Thyroid gland (tissue), 4 donors: ENCODE results near the gene HPS6.

Experiments used
- POLR2A ChIP-seq, 2 donors: fragments of 450-650 bp; IDR thresholded peaks; one replicate each; pipeline ENCODE4 v1.6.1; 2017; ENCODE audit warnings: antibody characterized with exemption in 2 of 2, mild to moderate bottlenecking in 2 of 2, moderate library complexity in 1 of 2
- TF ChIP-seq, protein P1 (sequence below), 6 experiments: fragments of 200-600 bp in 3 of 6; fragments of 450-650 bp in 3 of 6; sonication (generic) in 3 of 6; IDR thresholded peaks; one replicate each; pipeline ENCODE4 v1.5.1; 2016 to 2019; ENCODE audit warnings: antibody characterized with exemption in 6 of 6, mild to moderate bottlenecking in 2 of 6, inconsistent platforms in 1 of 6, moderate library complexity in 1 of 6

DNA sequence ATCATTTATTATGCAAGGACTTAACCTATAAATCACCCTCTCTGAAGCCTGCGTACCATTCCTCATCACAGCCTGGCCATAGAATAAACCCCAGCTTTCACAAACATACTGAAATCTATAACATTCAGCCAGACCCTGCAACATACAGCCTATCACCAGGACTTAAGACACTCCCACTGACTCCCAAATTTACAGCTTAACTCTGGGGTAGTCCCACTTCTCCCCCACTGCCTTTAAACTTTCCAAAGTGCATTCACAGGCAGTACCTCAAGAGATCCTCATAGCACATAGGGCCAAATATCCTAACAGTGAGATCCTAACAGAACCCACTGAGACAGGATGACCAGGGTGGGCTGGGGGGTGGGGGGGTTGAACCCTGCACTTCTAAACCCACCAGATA is 51.5 kb downstream of the HPS6 start:
- TF ChIP-seq, protein P1, sequence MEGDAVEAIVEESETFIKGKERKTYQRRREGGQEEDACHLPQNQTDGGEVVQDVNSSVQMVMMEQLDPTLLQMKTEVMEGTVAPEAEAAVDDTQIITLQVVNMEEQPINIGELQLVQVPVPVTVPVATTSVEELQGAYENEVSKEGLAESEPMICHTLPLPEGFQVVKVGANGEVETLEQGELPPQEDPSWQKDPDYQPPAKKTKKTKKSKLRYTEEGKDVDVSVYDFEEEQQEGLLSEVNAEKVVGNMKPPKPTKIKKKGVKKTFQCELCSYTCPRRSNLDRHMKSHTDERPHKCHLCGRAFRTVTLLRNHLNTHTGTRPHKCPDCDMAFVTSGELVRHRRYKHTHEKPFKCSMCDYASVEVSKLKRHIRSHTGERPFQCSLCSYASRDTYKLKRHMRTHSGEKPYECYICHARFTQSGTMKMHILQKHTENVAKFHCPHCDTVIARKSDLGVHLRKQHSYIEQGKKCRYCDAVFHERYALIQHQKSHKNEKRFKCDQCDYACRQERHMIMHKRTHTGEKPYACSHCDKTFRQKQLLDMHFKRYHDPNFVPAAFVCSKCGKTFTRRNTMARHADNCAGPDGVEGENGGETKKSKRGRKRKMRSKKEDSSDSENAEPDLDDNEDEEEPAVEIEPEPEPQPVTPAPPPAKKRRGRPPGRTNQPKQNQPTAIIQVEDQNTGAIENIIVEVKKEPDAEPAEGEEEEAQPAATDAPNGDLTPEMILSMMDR (IDR thresholded peaks at IDR 0.05): no peak
- no peak for TF ChIP-seq POLR2A (IDR thresholded peaks at IDR 0.05)
